ENCODE measurements around the gene MFAP2.

DNA sequence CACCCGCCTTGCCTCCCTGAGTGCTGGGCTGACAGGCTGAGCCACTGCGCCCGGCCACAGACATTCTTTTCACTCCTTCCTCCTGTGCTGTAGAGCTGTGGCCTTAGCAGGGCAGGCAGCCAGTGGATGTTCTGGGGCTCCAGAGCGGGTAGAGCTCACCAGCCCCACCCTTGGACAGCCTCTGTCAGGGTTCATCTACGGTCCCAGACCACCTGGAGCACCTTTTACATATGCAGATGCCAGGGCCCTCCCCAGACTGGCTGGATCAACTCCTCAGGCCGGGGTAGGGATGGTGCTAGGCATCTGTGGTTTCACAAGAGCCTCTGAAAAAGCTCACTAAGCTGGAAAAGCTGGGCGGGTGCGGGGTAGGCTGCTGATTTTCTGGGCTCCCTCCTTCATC, 26.7 kb upstream of the MFAP2 start:
- TF ChIP-seq, protein P1, sequence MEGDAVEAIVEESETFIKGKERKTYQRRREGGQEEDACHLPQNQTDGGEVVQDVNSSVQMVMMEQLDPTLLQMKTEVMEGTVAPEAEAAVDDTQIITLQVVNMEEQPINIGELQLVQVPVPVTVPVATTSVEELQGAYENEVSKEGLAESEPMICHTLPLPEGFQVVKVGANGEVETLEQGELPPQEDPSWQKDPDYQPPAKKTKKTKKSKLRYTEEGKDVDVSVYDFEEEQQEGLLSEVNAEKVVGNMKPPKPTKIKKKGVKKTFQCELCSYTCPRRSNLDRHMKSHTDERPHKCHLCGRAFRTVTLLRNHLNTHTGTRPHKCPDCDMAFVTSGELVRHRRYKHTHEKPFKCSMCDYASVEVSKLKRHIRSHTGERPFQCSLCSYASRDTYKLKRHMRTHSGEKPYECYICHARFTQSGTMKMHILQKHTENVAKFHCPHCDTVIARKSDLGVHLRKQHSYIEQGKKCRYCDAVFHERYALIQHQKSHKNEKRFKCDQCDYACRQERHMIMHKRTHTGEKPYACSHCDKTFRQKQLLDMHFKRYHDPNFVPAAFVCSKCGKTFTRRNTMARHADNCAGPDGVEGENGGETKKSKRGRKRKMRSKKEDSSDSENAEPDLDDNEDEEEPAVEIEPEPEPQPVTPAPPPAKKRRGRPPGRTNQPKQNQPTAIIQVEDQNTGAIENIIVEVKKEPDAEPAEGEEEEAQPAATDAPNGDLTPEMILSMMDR (IDR thresholded peaks at IDR 0.05; ENCODE audit: low read depth, low read length) = no peak
- no peak for TF ChIP-seq POLR2A (IDR thresholded peaks at IDR 0.05; ENCODE audit: extremely low read depth, insufficient read length)

Measured in NB4 (cell line).